ENCODE measurements around the gene SKIC8. TPM values are rescaled to one million over a fixed set of nuclear protein-coding genes. Genes with fewer than 3 reads are reported as not detected.
"Not testable (repeated sequence)": the region's sequence is repeated elsewhere in the genome, so short reads cannot be mapped to it uniquely, and the experiment has no call there.

The SKIC8 gene
- total RNA-seq, 2 experiments from 2014 or later = 47.4 to 50.3 TPM

DNA sequence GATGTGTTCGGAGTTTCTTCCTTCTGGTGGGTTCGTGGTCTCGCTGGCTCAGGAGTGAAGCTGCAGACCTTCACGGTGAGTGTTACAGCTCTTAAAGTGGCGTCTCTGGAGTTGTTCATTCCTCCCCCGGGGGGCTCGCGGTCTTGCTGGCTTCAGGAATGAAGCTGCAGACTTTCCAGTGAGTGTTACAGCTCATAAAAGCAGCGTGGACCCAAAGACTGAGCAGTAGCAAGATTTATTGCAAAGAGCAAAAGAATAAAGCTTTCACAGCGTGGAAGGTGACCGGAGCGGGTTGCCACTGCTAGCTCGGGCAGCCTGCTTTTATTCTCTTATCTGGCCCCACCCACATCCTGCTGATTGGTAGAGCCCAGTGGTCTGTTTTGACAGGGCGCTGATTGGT lies 54.0 kb downstream of the SKIC8 start:
- not testable (repeated sequence) for ATAC-seq; H3K27ac Mint-ChIP-seq; DNase-seq; H3K4me3 Mint-ChIP-seq; H3K9me3 Mint-ChIP-seq (ENCODE audit: insufficient read depth); H3K4me1 Mint-ChIP-seq (ENCODE audit: low read depth); H3K27me3 Mint-ChIP-seq (ENCODE audit: low read depth); H3K36me3 Mint-ChIP-seq (ENCODE audit: low read depth)
- POLR2A ChIA-PET = interaction anchor here (0.9 kb wide), 1 partner anchor 37 kb away, joined by 3 read pairs; no protein-coding TSS in a partner anchor
- CTCF ChIA-PET = interaction anchor here (0.9 to 1.5 kb wide), 2 partner anchors 50 to 279 kb away, joined by 3 read pairs; no protein-coding TSS in a partner anchor

DNA sequence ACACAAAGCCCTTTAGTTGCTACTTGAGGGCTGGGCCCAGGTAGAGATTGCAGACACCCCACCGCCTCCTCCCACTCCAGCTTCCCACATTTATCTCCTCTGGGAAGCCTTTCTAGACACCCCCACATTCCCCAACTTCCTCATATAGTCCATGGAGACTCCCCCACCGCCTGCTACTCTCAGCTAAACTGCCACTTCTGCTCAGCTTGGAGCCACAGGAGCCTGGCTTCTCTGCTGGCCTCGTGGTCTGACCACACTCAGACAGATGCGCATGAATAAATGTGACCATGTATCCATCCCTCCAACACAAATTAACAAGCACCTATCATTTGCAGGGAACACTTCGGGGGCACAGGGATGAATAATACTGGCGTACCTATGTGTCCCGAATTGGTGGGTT lies 54.5 kb downstream of the SKIC8 start:
- DNase-seq (no peak), ATAC-seq (no peak)
- Mint-ChIP-seq H3K9me3 (ENCODE audit: insufficient read depth) (no peaks in the 10 kb centered on the region), H3K4me1 (ENCODE audit: low read depth) (peaks cover 6% of the 10 kb centered on the region), H3K27me3 (ENCODE audit: low read depth) (no peaks in the 10 kb centered on the region), H3K4me3 (no peak overlapping the region), H3K36me3 (ENCODE audit: low read depth) (no peaks in the 10 kb centered on the region), H3K27ac (no peak overlapping the region)
- CTCF ChIA-PET = interaction anchor here (1.2 to 1.5 kb wide), 2 partner anchors 40 to 279 kb away, joined by 3 read pairs; no protein-coding TSS in a partner anchor
- POLR2A ChIA-PET = no interaction called here

DNA sequence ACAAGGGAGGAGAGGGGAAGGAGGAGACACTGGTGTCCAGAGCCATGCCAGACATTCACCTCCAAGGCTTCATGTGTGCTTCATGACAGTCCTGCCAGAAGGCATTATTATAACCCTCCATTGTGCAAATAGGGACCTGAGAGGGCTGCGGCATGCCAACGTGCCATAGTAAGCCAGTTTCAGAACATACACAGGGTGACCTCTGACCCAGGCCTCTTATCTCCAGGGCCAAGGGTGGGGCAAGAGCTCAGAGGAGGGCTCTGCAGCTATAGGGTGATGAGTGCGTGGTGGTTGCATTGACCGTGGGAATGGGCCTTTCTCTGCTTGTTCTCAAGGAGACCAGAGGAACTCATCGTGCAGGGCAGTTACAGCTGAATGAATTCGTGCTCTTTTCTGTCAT lies 55.3 kb downstream of the SKIC8 start:
- no peak for DNase-seq
- Mint-ChIP-seq H3K9me3 (ENCODE audit: insufficient read depth) (no peaks in the 10 kb centered on the region), H3K4me3 (no peak overlapping the region), H3K4me1 (ENCODE audit: low read depth) (peaks cover 6% of the 10 kb centered on the region), H3K27ac (no peak overlapping the region), H3K36me3 (ENCODE audit: low read depth) (no peaks in the 10 kb centered on the region), H3K27me3 (ENCODE audit: low read depth) (no peaks in the 10 kb centered on the region)
- ChIA-PET CTCF (interaction anchor here (1.2 to 1.5 kb wide), 2 partner anchors 39 to 278 kb away, joined by 3 read pairs; no protein-coding TSS in a partner anchor), POLR2A (no interaction called here)
- ATAC-seq = no peak

DNA sequence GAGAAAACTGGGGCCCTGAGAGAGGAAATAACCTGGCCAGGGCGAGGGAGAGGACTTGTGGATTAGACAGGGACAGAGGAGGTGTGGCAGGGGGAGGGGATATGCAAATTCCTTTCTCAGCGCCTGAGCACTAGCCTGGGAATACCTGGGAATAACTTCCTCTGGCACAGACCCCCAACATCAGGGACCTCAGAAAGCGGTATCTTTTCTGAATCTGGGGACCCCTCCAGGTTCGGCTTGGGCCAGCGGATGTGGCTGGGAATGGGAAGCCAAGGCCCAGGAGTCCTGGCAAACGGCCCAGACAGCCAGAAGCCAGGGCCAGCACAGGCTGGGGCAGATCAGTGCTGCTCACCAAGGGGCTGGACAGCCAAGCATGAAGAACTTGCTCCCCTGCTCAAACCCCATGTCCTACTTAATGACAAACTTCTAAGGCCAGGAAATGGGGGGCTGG lies 55.9 kb downstream of the SKIC8 start:
- ChIA-PET POLR2A (no interaction called here), CTCF (interaction anchor here (1.2 to 4.9 kb wide), 3 partner anchors 38 to 277 kb away, joined by 3 to 23 read pairs (median 5); no protein-coding TSS in a partner anchor)
- Mint-ChIP-seq H3K9me3 (ENCODE audit: insufficient read depth) (no peaks in the 10 kb centered on the region), H3K27ac (no peak overlapping the region), H3K27me3 (ENCODE audit: low read depth) (no peaks in the 10 kb centered on the region), H3K4me1 (ENCODE audit: low read depth) (peaks cover 6% of the 10 kb centered on the region), H3K36me3 (ENCODE audit: low read depth) (no peaks in the 10 kb centered on the region), H3K4me3 (no peak overlapping the region)
- DNase-seq (no peak), ATAC-seq (no peak)

DNA sequence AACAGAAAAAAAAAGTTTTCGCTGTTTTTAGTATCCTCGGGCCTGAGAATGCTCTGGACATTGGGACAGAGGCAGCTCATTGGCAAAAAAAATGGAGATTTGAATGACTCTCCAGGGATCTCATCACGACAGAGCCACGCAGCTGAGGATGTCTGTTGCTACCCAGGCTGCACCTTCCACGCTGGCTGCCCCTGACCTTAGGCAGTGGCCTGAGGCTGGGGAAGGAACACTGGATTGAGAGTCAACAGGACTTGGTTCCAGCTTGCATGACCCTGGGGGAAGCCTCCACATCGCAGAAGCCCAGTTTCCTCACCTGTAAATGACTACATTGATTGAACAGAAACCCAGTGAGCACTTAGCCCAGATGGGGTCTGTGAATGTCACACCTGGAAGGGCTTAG lies 56.4 kb downstream of the SKIC8 start:
- POLR2A ChIA-PET = no interaction called here
- Mint-ChIP-seq H3K27me3 (ENCODE audit: low read depth) (no peaks in the 10 kb centered on the region), H3K36me3 (ENCODE audit: low read depth) (no peaks in the 10 kb centered on the region), H3K9me3 (ENCODE audit: insufficient read depth) (no peaks in the 10 kb centered on the region), H3K27ac (no peak overlapping the region), H3K4me3 (no peak overlapping the region), H3K4me1 (ENCODE audit: low read depth) (peaks cover 6% of the 10 kb centered on the region)
- CTCF ChIA-PET = interaction anchor here (0.9 to 5.6 kb wide), 9 partner anchors 18 to 277 kb away, joined by 4 to 107 read pairs (median 19); partner anchors contain the start of genes CIB2 and DNAJA4
- DNase-seq (no peak), ATAC-seq (no peak)

DNA sequence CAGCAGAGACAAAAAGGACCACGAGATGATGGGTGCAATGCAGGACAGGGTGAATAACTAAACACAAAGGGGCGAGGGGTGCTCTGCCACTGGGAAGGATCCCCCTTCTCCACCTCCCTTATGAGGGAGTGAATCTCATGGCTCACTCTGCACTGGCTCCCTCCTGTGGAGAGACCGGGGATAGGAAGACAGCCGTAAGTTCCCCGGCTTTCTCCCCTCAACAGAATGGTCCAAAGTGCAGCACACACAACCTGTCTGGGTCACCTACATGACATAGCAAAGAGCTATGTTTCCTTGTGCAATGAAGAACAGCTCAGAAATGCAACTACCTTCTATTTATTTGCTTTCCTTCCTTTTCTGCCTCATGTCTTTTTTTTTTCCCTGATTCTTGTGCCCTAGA lies 57.3 kb downstream of the SKIC8 start:
- no peak for ATAC-seq
- POLR2A ChIA-PET = interaction anchor here (0.6 kb wide), 1 partner anchor 129 kb away, joined by 3 read pairs; no protein-coding TSS in a partner anchor
- no peak overlapping the region for H3K4me3 Mint-ChIP-seq

DNA sequence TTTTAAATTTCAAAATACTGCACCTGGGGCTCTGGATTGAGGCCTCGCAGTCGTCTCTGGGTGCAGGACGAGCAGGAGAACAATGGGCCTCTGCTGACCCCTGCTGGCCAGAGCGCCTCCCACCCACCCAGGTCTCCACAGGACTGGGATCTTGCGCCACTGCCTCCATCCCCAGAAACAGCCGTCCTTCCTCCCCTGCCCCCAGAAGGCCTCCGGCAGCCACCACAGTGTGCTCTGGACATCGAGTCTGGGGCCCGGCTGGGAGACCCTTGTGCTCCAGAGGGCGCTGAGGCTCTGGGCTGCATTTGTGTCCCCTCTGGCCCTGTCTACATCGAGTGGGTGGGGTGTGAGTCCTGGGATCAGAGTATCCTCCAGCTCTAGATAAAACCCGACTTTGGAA lies 58.4 kb downstream of the SKIC8 start:
- H3K36me3 Mint-ChIP-seq (ENCODE audit: low read depth) = no peaks in the 10 kb centered on the region
- ATAC-seq = peak; percentile 93
- peak; percentile 89 for DNase-seq
- H3K27ac Mint-ChIP-seq = no peak overlapping the region
- ChIA-PET CTCF (interaction anchor here (0.6 to 5.6 kb wide), 38 partner anchors 8 to 282 kb away, joined by 3 to 107 read pairs (median 4); partner anchors contain the start of genes CIB2, DNAJA4, IDH3A and SKIC8), POLR2A (no interaction called here)
- peaks cover 2% of the 10 kb centered on the region for H3K27me3 Mint-ChIP-seq (ENCODE audit: low read depth)
- H3K4me3 Mint-ChIP-seq = no peak overlapping the region
- peaks cover 6% of the 10 kb centered on the region for H3K4me1 Mint-ChIP-seq (ENCODE audit: low read depth)
- no peaks in the 10 kb centered on the region for H3K9me3 Mint-ChIP-seq (ENCODE audit: insufficient read depth)

More for the DNA sequence above, 57.3 kb downstream of the SKIC8 start:
- peaks cover 6% of the 10 kb centered on the region for H3K4me1 Mint-ChIP-seq (ENCODE audit: low read depth)
- H3K27me3 Mint-ChIP-seq (ENCODE audit: low read depth) = no peaks in the 10 kb centered on the region
- H3K9me3 Mint-ChIP-seq (ENCODE audit: insufficient read depth) = no peaks in the 10 kb centered on the region
- CTCF ChIA-PET = interaction anchor here (0.6 to 5.6 kb wide), 19 partner anchors 12 to 294 kb away, joined by 3 to 107 read pairs (median 7); partner anchors contain the start of genes CIB2, DNAJA4 and SKIC8
- peak; percentile 50 for DNase-seq
- no peaks in the 10 kb centered on the region for H3K36me3 Mint-ChIP-seq (ENCODE audit: low read depth)
- H3K27ac Mint-ChIP-seq = no peak overlapping the region

DNA sequence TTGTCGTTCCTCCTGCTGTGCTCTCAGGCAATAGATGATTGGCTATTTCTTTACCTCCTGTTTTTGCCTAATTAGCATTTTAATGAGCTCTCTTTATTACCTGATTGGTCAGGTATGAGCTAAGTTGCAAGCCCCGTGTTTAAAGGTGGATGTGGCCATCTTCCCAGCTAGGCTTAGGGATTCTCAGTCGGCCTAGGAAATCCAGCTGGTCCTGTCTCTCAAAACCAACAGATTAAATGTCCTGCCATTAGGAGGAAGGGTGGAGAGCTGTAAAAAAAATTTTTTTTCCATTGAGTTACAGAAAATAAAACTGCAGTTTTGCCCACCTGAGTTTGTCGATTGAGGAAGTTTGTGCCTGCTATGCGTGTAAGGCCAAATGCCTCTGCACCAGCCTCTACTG lies 59.6 kb downstream of the SKIC8 start:
- Mint-ChIP-seq H3K27me3 (ENCODE audit: low read depth) (peaks cover 2% of the 10 kb centered on the region), H3K36me3 (ENCODE audit: low read depth) (no peaks in the 10 kb centered on the region), H3K27ac (no peak overlapping the region), H3K9me3 (ENCODE audit: insufficient read depth) (no peaks in the 10 kb centered on the region), H3K4me1 (ENCODE audit: low read depth) (peaks cover 14% of the 10 kb centered on the region), H3K4me3 (no peak overlapping the region)
- ChIA-PET CTCF (interaction anchor here (0.6 to 5.6 kb wide), 30 partner anchors 11 to 1245 kb away, joined by 3 to 107 read pairs (median 6); partner anchors contain the start of genes CIB2, DNAJA4 and SKIC8), POLR2A (interaction anchor here (0.8 kb wide), 1 partner anchor 98 kb away, joined by 3 read pairs; no protein-coding TSS in a partner anchor)
- no peak for ATAC-seq
- DNase-seq = no peak

DNA sequence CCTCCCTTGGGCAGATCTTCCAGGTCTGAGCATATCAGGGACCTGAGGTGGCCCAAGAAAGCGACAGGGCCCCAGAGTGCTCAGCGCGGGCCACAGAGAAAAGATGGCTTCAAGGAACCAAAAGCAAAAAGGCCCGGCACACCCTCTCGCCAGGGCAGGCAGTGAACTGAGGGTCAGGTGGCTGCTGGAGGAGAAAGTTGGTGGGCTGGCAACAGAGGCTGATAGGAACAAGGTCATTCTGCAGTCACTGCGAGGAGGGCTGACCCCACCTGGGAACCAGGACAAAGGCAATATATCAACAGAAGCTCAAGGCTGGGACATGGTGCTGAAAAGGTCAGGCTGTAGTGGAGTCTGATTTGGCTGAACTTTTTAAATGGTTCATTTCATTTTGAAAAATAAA lies 62.3 kb downstream of the SKIC8 start:
- ATAC-seq (no peak), DNase-seq (no peak)
- H3K9me3 Mint-ChIP-seq (ENCODE audit: insufficient read depth) = no peaks in the 10 kb centered on the region
- H3K27ac Mint-ChIP-seq = no peak overlapping the region
- no peak overlapping the region for H3K4me3 Mint-ChIP-seq
- no peaks in the 10 kb centered on the region for H3K36me3 Mint-ChIP-seq (ENCODE audit: low read depth)
- H3K27me3 Mint-ChIP-seq (ENCODE audit: low read depth) = peaks cover 2% of the 10 kb centered on the region
- H3K4me1 Mint-ChIP-seq (ENCODE audit: low read depth) = peaks cover 31% of the 10 kb centered on the region
- ChIA-PET CTCF (no interaction called here), POLR2A (no interaction called here)

DNA sequence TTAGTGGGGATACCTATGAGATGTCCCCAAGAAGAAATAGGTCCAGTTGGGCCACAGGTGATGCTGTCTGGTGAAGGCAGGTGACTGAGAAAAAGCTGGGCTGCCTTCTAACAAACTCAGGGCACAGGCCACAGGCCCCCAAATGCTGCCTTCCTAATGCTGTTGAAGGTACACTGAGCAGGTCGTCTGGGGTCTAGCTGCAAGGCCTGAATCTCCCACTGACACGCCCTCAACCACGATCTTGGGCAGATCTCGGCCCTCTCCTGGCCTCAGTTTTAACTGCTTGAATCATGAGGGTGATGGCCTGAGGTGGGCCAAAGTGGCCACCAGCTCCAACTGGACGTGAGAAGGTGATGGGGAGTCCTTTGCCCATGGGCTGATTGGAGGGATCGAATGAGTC lies 62.9 kb downstream of the SKIC8 start:
- Mint-ChIP-seq H3K27me3 (ENCODE audit: low read depth) (peaks cover 2% of the 10 kb centered on the region), H3K4me1 (ENCODE audit: low read depth) (peaks cover 31% of the 10 kb centered on the region), H3K27ac (no peak overlapping the region), H3K9me3 (ENCODE audit: insufficient read depth) (no peaks in the 10 kb centered on the region), H3K36me3 (ENCODE audit: low read depth) (no peaks in the 10 kb centered on the region), H3K4me3 (no peak overlapping the region)
- ChIA-PET POLR2A (no interaction called here), CTCF (no interaction called here)
- DNase-seq (no peak), ATAC-seq (no peak)

DNA sequence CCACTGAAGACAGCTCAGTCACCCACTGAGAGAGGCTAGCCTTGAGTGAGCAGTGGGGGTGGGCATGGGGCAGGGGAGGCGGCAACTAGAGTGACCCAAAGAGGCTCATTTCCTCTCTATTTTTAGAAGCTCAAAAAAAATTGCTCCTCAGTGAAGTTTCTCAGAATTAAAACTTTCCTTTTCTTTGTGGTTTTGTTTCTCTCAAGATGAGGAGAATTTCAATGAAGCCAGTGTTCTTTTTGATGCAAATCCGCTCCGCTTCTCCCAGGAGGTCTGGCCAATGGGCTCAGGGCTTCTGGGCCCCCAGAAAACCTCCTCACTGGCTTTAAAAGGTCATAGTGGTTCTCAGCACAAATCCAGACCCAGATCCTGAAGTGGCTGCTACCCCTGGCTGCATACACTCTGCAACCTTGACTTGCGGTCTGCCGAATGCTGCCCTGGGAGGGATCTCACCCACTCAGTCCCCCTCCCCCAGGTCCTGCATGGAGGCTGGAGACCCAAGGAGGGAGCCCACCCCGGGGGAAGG lies 64.8 kb downstream of the SKIC8 start, which contains the start of gene ACSBG1:
Gene ACSBG1 (minus strand): TSS at position 51 of the 526 bp plus-strand sequence. CDS start 64 bp downstream, outside the sequence.
- no peaks in the 10 kb centered on the region for H3K36me3 Mint-ChIP-seq (ENCODE audit: low read depth)
- H3K27me3 Mint-ChIP-seq (ENCODE audit: low read depth) = peaks cover 2% of the 10 kb centered on the region
- ATAC-seq = peak; percentile 25
- H3K27ac Mint-ChIP-seq = peak within 1 kb of the TSS; percentile 67
- H3K4me3 Mint-ChIP-seq = peak within 1 kb of the TSS; percentile 40
- no peak for DNase-seq
- H3K4me1 Mint-ChIP-seq (ENCODE audit: low read depth) = peaks cover 25% of the 10 kb centered on the region
- ChIA-PET POLR2A (no interaction called here), CTCF (interaction anchor here (1.1 to 2.6 kb wide), 4 partner anchors 39 to 126 kb away, joined by 3 to 9 read pairs (median 5); no protein-coding TSS in a partner anchor)
- no peaks in the 10 kb centered on the region for H3K9me3 Mint-ChIP-seq (ENCODE audit: insufficient read depth)

DNA sequence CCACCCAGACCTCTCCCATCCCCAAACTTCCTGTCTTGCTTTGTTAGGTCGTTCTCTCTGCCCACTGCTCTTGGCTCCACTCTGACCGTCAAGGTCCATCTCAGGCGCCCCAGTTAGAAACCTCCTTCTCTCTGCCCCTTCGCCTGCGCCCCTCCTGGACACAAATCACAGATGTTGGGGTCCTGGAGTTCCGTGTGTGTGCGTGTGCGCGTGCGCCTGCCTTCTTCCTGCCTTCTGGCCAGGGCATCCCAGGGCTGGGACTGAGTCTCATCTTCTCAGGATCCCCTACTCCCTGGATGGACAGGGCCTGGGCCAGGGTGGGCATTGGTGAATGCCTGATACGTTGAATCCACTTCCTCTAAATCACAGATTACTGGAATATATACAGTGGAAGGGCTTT lies 65.9 kb downstream of the SKIC8 start:
- Mint-ChIP-seq H3K27ac (no peak overlapping the region), H3K9me3 (ENCODE audit: insufficient read depth) (no peaks in the 10 kb centered on the region), H3K4me3 (no peak overlapping the region), H3K36me3 (ENCODE audit: low read depth) (no peaks in the 10 kb centered on the region), H3K4me1 (ENCODE audit: low read depth) (peaks cover 25% of the 10 kb centered on the region), H3K27me3 (ENCODE audit: low read depth) (peaks cover 2% of the 10 kb centered on the region)
- ATAC-seq (no peak), DNase-seq (no peak)
- POLR2A ChIA-PET = interaction anchor here (0.5 kb wide), 1 partner anchor 88 kb away, joined by 7 read pairs; no protein-coding TSS in a partner anchor
- CTCF ChIA-PET = interaction anchor here (1.3 to 2.6 kb wide), 3 partner anchors 38 to 125 kb away, joined by 5 to 9 read pairs (median 5); no protein-coding TSS in a partner anchor

Data from activated CD8-positive, alpha-beta T cell treated with anti-CD3 and anti-CD28 coated beads, Interleukin-2, amount 10 ng/mL, durations not matched to agents 7 days and 5 days (primary cell).